ENCODE data around the gene HPSE2.

GRCh38 chr10:98525969-98526368 lies 709.7 kb downstream of the HPSE2 start:
- no peak for TF ChIP-seq CTCF (IDR thresholded peaks at IDR 0.05)
- no peak for TF ChIP-seq EZH2 (IDR thresholded peaks at IDR 0.05; ENCODE audit: borderline replicate concordance, insufficient read depth, low read depth, low read length, poor library complexity, severe bottlenecking)
